Adrenal gland (tissue), 5 donors: ENCODE measurements around the gene DNHD1.

Source experiments
- POLR2A ChIP-seq, 2 donors: fragments of 450-650 bp; IDR thresholded peaks; one replicate each; pipeline ENCODE4 v1.6.1; 2017; ENCODE audit warnings: antibody characterized with exemption in 2 of 2, mild to moderate bottlenecking in 2 of 2, moderate library complexity in 1 of 2
- TF ChIP-seq, protein P1 (sequence below), 6 experiments: fragments of 450-650 bp in 4 of 6; fragments of 200-600 bp in 2 of 6; sonication (generic) in 1 of 6; IDR thresholded peaks; 1 replicate in 5 of 6; 2 replicates in 1 of 6; pipeline versions ENCODE4 v1.5.1 to v1.8.0; 2016 to 2021; ENCODE audit warnings: antibody characterized with exemption in 6 of 6, mild to moderate bottlenecking in 2 of 6, moderate library complexity in 1 of 6
- donor health status: DM: no; HTN: no; CAD: no.

DNA sequence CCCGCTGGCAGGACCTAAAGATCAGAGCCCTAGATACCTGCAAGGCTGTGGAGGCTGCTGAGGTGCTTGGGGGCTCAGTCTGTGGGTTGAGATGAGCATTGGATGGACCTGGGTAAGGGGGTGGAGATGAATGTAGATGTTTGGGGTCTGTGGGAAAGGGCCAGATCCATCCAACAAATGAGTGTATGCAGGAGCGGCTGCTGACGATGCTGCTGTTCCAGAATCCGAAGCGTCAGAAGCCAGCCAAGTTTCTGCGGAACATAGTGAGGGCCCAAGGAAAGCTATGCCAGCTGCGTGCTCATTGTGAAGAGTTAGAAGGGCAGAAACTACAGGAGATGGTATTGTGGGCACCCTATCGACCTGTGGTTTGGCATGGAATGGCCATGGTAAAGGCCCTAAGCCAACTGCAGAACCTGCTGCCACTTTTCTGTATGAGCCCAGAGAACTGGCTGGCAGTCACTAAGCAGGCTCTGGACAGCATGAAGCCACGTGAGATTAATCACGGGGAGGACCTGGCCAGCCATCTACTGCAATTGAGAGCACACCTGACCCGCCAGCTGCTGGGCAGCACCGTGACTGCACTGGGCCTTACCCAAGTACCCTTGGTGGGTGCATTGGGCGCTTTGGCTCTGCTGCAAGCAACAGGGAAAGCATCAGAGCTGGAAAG lies 69.8 kb downstream of the DNHD1 start:
- TF ChIP-seq, protein P1, sequence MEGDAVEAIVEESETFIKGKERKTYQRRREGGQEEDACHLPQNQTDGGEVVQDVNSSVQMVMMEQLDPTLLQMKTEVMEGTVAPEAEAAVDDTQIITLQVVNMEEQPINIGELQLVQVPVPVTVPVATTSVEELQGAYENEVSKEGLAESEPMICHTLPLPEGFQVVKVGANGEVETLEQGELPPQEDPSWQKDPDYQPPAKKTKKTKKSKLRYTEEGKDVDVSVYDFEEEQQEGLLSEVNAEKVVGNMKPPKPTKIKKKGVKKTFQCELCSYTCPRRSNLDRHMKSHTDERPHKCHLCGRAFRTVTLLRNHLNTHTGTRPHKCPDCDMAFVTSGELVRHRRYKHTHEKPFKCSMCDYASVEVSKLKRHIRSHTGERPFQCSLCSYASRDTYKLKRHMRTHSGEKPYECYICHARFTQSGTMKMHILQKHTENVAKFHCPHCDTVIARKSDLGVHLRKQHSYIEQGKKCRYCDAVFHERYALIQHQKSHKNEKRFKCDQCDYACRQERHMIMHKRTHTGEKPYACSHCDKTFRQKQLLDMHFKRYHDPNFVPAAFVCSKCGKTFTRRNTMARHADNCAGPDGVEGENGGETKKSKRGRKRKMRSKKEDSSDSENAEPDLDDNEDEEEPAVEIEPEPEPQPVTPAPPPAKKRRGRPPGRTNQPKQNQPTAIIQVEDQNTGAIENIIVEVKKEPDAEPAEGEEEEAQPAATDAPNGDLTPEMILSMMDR (IDR thresholded peaks at IDR 0.05): no peak
- TF ChIP-seq POLR2A (IDR thresholded peaks at IDR 0.05): no peak
